Stimulated activated naive CD4-positive, alpha-beta T cell treated with Interleukin-2 at 50 U/mL for 16 hours (primary cell): ENCODE results near the gene ITPRIPL1.

ENCODE experiments used
- DNase-seq: peaks from one replicate; lab custom pipeline; 2025; lab: John Stamatoyannopoulos, UW

ITPRIPL1 gene

DNA sequence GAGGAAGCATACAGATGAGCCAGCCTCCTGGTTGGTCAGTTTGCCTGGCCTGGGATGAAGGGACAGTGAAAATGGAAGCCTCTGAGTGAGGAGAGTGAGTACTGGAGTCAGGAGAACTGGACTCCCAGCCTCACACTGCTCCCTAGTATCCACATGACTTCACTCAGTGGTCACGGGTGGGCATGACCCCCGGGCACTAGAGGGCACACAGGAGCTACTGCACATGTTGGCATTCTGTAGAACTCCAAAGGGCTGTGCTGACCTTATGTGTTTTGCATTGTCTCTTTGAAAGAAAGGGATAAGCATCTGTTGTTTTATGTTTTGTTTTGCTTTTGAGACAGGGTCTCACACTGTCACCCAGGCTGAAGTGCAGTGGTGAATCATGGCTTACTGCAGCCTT lies 34.2 kb downstream of the ITPRIPL1 start:
- peak; percentile 14 for DNase-seq

GRCh38 chr2:96359866-96360265 lies 34.7 kb downstream of the ITPRIPL1 start:
- no peak for DNase-seq

GRCh38 chr2:96361751-96362150 lies 36.6 kb downstream of the ITPRIPL1 start:
- DNase-seq: no peak

DNA sequence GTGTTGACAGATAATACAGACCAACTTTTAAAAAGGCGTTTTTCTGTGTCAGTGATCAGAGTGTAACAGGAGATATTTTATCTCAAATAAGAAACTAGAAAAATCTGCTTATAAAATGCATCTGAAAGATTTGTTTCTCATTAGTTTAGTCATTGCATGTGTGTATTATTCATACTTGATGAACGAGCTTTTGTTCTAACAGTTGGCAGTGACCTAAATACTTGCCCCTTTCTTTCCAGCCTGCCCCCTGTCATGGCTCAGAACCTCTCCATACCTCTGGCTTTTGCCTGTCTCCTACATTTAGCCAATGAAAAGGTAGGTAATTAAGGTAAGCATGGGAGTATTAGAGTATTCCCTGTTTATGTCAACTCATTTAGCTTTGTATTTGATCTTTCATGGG lies 44.1 kb downstream of the ITPRIPL1 start:
- no peak for DNase-seq

GRCh38 chr2:96374211-96374951 lies 49.3 kb downstream of the ITPRIPL1 start:
- DNase-seq: no peak
